Measurements from ENCODE around the gene SPTBN4.
"Not testable (repeated sequence)": the region's sequence is repeated elsewhere in the genome, so short reads cannot be mapped to it uniquely, and the experiment has no call there.

Gene SPTBN4

GRCh38 chr19:40428197-40428596, 38.6 kb upstream of the SPTBN4 start:
- not testable (repeated sequence) for H3K4me3 Mint-ChIP-seq; H3K27ac Mint-ChIP-seq; H3K27me3 Mint-ChIP-seq; DNase-seq; H3K36me3 Mint-ChIP-seq (ENCODE audit: low read depth); H3K9me3 Mint-ChIP-seq
- peaks cover 19% of the 10 kb centered on the region for H3K4me1 Mint-ChIP-seq (ENCODE audit: low read depth)

DNA sequence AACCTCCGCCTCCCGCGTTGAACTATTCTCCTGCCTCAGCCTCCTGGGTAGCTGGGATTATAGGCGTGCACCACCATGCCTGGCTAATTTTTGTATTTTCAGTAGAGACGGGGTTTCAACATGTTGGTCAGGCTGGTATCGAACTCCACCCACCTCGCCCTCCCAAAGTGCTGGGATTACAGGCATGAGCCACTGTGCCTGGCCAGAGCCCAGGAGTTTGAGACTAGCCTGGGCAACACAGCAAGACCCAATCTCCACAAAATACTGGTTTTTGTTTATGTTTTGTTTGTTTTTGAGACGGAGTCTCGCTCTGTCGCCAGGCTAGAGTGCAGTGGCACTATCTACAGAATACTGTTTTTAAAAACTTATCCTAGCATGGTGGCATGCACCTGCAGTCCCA, 36.6 kb upstream of the SPTBN4 start:
- not testable (repeated sequence) for H3K27ac Mint-ChIP-seq; DNase-seq; H3K36me3 Mint-ChIP-seq (ENCODE audit: low read depth); H3K27me3 Mint-ChIP-seq; H3K9me3 Mint-ChIP-seq; H3K4me3 Mint-ChIP-seq
- H3K4me1 Mint-ChIP-seq (ENCODE audit: low read depth) = peaks cover 20% of the 10 kb centered on the region

GRCh38 chr19:40431698-40432097, 35.1 kb upstream of the SPTBN4 start:
- Mint-ChIP-seq H3K4me3 (no peak overlapping the region), H3K36me3 (ENCODE audit: low read depth) (no peaks in the 10 kb centered on the region), H3K9me3 (no peaks in the 10 kb centered on the region), H3K27me3 (no peaks in the 10 kb centered on the region), H3K27ac (no peak overlapping the region), H3K4me1 (ENCODE audit: low read depth) (peaks cover 13% of the 10 kb centered on the region)
- DNase-seq = no peak

DNA sequence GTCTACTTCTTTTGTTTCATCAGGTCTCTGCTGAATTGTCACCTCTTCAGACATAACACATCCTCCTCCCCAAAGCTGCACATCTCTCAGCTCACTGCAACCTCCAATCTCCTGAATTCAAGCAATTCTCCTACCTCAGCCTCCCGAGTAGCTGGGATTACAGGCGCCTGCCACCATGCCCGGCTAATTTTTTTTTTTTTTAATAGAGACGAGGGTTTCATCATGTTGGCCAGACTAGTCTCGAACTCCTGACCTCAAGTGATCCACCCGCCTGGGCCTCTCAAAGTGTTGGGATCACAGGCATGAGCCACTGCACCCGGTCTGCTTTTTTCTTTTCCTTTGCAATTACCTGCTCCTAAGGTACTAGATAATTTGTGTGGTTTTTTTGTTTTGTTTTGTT, 34.0 kb upstream of the SPTBN4 start:
- peak overlapping the region; percentile 98 for H3K27ac Mint-ChIP-seq
- DNase-seq; H3K36me3 Mint-ChIP-seq (ENCODE audit: low read depth); H3K9me3 Mint-ChIP-seq; H3K27me3 Mint-ChIP-seq: not testable (repeated sequence)
- H3K4me3 Mint-ChIP-seq = peak overlapping the region; percentile 83
- H3K4me1 Mint-ChIP-seq (ENCODE audit: low read depth) = peaks cover 12% of the 10 kb centered on the region

DNA sequence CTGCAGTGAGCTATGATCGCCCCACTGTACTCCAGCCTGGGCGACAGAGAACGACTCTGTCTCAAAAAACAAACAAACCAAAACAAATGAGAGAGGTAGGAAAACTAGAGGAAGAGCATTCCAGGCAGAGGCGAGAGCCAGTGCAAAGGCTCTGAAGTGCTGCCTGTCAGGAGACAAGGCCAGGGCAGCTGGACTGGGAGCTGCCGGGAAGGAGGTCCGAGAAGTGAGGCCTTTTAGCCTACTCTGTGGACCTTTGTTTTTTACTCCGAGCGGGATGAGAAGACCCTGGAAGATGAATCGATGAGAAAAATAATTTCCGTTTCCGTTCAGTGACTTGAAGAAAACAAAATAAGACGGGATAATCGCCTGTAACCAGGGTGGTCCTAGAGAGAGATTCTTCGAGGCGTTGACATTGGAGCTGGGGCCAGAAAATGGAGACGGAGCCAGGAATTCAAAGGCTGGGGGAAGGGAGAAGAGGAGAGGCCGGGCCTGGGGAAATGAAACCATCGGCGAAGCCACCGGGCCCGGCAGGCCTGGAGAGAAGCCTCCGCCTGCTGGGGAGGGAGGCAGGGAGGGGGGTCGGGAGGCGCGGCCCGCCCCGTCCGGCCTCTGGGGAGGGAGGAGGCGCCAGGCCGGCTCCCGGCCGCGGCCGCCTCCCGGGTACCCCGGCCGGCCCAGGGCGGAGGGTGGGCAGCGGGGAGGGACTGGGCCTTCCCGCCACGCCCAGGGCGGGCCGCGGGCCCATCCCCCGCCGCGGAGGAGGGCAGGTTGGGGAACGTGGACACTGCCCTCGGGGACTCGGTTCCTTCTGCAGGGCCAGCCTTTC, 33.2 kb upstream of the SPTBN4 start:
- Mint-ChIP-seq H3K36me3 (ENCODE audit: low read depth) (no peaks in the 10 kb centered on the region), H3K27ac (peak overlapping the region; percentile 98), H3K4me3 (peak overlapping the region; percentile 83), H3K4me1 (ENCODE audit: low read depth) (peaks cover 12% of the 10 kb centered on the region), H3K27me3 (no peaks in the 10 kb centered on the region), H3K9me3 (no peaks in the 10 kb centered on the region)
- peak; percentile 73 for DNase-seq

GRCh38 chr19:40438284-40438683, 28.5 kb upstream of the SPTBN4 start:
- peak overlapping the region; percentile 11 for H3K27ac Mint-ChIP-seq
- H3K36me3 Mint-ChIP-seq (ENCODE audit: low read depth) = peaks cover 18% of the 10 kb centered on the region
- no peak for DNase-seq
- no peaks in the 10 kb centered on the region for H3K9me3 Mint-ChIP-seq
- H3K4me1 Mint-ChIP-seq (ENCODE audit: low read depth) = peaks cover 27% of the 10 kb centered on the region
- H3K4me3 Mint-ChIP-seq = no peak overlapping the region
- H3K27me3 Mint-ChIP-seq = no peaks in the 10 kb centered on the region

DNA sequence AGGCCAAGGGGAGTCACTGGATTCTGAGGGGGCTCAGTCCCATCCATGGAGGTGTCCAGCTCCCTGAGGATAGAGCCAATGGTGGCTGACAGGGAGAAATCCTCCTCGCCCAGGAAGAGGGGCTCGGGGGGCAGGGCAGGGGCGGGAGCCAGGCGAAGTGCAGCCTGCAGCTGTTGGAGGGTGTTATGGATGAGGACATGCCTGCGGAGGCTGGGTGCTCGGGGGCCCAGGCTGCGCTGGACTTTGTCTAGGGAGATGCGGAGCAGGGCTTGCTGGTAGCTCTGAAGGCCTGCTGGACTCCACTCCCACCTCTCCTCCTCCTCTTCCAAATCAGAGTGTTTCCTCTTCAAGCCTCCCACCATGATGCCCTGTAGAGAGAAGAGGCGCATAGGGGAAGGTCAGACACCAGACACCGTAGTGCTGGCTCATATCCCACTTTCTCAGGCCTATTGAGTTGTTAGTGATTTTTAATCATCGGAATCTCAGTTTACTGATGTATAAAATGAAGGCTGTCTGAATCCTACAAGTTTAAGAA, 25.0 kb upstream of the SPTBN4 start:
- H3K4me3 Mint-ChIP-seq = peak overlapping the region; percentile 95

GRCh38 chr19:40442328-40443130, 24.3 kb upstream of the SPTBN4 start:
- Mint-ChIP-seq H3K36me3 (ENCODE audit: low read depth) (peaks cover 27% of the 10 kb centered on the region), H3K27ac (peak overlapping the region; percentile 98), H3K4me3 (peak overlapping the region; percentile 95), H3K4me1 (ENCODE audit: low read depth) (peaks cover 25% of the 10 kb centered on the region), H3K9me3 (no peaks in the 10 kb centered on the region), H3K27me3 (no peaks in the 10 kb centered on the region)
- no peak for DNase-seq

More for the DNA sequence above, 25.0 kb upstream of the SPTBN4 start:
- DNase-seq = no peak
- no peaks in the 10 kb centered on the region for H3K9me3 Mint-ChIP-seq
- peaks cover 27% of the 10 kb centered on the region for H3K36me3 Mint-ChIP-seq (ENCODE audit: low read depth)
- H3K27ac Mint-ChIP-seq = peak overlapping the region; percentile 98
- peaks cover 25% of the 10 kb centered on the region for H3K4me1 Mint-ChIP-seq (ENCODE audit: low read depth)
- no peaks in the 10 kb centered on the region for H3K27me3 Mint-ChIP-seq

- Mint-ChIP-seq H3K9me3 (no peaks in the 10 kb centered on the region), H3K27ac (peak overlapping the region; percentile 98), H3K36me3 (ENCODE audit: low read depth) (peaks cover 27% of the 10 kb centered on the region), H3K4me3 (peak overlapping the region; percentile 95), H3K27me3 (no peaks in the 10 kb centered on the region), H3K4me1 (ENCODE audit: low read depth) (peaks cover 25% of the 10 kb centered on the region)
- peak; percentile 98 for DNase-seq
These were observed 23.4 kb upstream of the SPTBN4 start for GRCh38 chr19:40443131-40443999.

DNA sequence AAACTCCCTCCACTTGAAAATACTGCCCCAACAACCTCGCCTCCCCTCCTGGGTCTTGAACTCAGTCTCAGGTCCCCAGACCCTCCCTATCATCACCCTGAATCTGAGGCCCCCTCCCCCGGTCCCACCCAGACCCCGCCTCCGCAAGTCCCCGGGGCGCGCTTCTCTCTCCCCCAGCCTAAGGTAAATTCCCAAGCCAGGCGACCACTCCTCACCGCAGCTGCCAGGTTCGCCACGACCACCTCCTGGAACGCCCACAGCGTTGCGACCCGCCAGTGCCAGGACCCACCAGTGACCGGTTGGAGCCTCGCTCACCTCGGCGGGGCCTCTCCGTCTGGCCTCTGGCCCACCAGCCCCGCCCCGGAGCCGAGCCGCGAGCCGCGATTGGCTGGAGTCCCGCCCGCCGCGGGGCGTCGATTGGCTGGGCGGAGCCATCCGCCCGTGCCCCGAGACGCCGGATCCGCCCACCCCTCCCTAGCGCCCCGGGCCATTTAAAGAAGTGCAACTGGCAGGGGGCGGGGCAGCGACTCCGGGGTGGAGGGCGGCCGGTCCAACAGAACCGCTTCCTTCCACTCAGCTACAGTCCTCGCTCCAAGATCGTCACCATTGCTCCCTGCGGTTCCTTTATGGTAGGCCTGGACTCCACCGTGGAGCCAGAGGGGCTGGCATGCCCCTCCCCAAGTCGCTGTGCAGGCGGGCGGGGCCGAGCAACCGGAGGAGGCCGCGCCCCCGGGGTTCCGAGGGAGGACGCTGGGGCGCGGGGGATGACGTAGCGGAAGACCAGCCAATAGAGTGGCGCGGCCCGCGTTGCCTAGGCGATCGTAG, 22.6 kb upstream of the SPTBN4 start, which contains the start of gene SERTAD3:
Gene SERTAD3 (minus strand): TSS at position 336 of the 825 bp plus-strand sequence. CDS start 2,255 bp downstream, outside the sequence.
- peak; percentile 98 for DNase-seq
- Mint-ChIP-seq H3K9me3 (no peaks in the 10 kb centered on the region), H3K36me3 (ENCODE audit: low read depth) (peaks cover 27% of the 10 kb centered on the region), H3K4me3 (peak within 1 kb of the TSS; percentile 95), H3K4me1 (ENCODE audit: low read depth) (peaks cover 25% of the 10 kb centered on the region), H3K27me3 (no peaks in the 10 kb centered on the region), H3K27ac (peak within 1 kb of the TSS; percentile 98)

- Mint-ChIP-seq H3K36me3 (ENCODE audit: low read depth) (peaks cover 30% of the 10 kb centered on the region), H3K27ac (peak overlapping the region; percentile 98), H3K4me1 (ENCODE audit: low read depth) (peaks cover 25% of the 10 kb centered on the region), H3K4me3 (peak overlapping the region; percentile 95), H3K27me3 (no peaks in the 10 kb centered on the region), H3K9me3 (no peaks in the 10 kb centered on the region)
- no peak for DNase-seq
These were observed 21.9 kb upstream of the SPTBN4 start for GRCh38 chr19:40444825-40445312.

DNA sequence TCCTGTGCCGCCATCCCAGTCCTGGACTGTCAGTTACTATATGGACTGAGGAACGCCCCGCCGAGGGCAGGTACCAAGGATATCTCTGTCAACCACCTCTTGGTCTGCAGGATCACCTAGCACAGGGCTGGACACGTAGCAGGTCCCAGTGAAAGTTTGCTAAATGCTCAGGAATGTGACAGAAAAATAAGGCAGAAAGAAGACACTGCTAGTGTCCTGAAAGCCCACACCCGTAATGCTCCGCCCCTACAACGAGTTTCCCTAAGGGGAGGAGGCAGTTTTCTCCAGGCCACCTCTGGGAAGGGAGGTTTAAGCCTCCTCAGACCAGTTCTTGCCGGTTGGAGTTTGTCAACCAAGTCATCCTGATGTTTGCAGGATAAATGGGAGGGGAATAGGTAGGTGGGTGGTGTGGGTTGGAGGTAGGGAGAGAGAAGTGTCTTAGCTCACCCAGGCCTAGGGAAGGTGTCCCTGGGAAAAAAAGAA, 21.0 kb upstream of the SPTBN4 start:
- Mint-ChIP-seq H3K4me1 (ENCODE audit: low read depth) (peaks cover 19% of the 10 kb centered on the region), H3K4me3 (peak overlapping the region; percentile 41), H3K27me3 (no peaks in the 10 kb centered on the region), H3K9me3 (no peaks in the 10 kb centered on the region), H3K27ac (peak overlapping the region; percentile 37), H3K36me3 (ENCODE audit: low read depth) (peaks cover 25% of the 10 kb centered on the region)
- no peak for DNase-seq

GRCh38 chr19:40446263-40446784, 20.5 kb upstream of the SPTBN4 start:
- H3K27ac Mint-ChIP-seq = no peak overlapping the region
- peaks cover 17% of the 10 kb centered on the region for H3K4me1 Mint-ChIP-seq (ENCODE audit: low read depth)
- H3K9me3 Mint-ChIP-seq = no peaks in the 10 kb centered on the region
- DNase-seq = no peak
- H3K27me3 Mint-ChIP-seq = no peaks in the 10 kb centered on the region
- peaks cover 20% of the 10 kb centered on the region for H3K36me3 Mint-ChIP-seq (ENCODE audit: low read depth)
- H3K4me3 Mint-ChIP-seq = no peak overlapping the region

Measured in activated T-cell treated with anti-CD3 and anti-CD28 coated beads, Interleukin-2, amount 50 U/mL, for 24 hours (primary cell).